Stimulated activated CD8-positive, alpha-beta memory T cell treated with anti-CD3 and anti-CD28 coated beads, Interleukin-15, amount 100 ng/mL, for 48 hours (primary cell): ENCODE data around the gene SLC12A3.

ENCODE experiments used
- DNase-seq, 2 donors: peaks; one replicate each; pipeline ENCODE4 v3.0.0-alpha.2; 2020; ENCODE audit warnings: low read depth in 2 of 2

SLC12A3 gene, protein sequence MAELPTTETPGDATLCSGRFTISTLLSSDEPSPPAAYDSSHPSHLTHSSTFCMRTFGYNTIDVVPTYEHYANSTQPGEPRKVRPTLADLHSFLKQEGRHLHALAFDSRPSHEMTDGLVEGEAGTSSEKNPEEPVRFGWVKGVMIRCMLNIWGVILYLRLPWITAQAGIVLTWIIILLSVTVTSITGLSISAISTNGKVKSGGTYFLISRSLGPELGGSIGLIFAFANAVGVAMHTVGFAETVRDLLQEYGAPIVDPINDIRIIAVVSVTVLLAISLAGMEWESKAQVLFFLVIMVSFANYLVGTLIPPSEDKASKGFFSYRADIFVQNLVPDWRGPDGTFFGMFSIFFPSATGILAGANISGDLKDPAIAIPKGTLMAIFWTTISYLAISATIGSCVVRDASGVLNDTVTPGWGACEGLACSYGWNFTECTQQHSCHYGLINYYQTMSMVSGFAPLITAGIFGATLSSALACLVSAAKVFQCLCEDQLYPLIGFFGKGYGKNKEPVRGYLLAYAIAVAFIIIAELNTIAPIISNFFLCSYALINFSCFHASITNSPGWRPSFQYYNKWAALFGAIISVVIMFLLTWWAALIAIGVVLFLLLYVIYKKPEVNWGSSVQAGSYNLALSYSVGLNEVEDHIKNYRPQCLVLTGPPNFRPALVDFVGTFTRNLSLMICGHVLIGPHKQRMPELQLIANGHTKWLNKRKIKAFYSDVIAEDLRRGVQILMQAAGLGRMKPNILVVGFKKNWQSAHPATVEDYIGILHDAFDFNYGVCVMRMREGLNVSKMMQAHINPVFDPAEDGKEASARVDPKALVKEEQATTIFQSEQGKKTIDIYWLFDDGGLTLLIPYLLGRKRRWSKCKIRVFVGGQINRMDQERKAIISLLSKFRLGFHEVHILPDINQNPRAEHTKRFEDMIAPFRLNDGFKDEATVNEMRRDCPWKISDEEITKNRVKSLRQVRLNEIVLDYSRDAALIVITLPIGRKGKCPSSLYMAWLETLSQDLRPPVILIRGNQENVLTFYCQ

DNA sequence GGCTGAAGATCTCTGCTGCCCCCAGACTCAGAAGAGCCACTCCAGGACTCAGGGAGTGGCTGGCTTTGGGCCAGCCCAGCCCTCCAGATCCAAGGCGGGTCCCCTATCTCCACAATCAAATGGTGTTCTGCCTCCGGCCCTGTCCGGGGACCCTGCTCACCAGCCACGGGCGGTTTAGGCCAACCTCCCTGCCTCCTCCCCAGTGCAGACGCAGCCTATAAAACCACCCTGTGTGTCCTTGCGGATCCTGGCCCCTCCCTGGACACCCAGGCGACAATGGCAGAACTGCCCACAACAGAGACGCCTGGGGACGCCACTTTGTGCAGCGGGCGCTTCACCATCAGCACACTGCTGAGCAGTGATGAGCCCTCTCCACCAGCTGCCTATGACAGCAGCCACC, at the start of gene SLC12A3:
TSS of gene SLC12A3 (plus strand) at position 248 of the 400 bp plus-strand sequence. CDS start at position 277, 29 bp downstream.
- no peak for DNase-seq

DNA sequence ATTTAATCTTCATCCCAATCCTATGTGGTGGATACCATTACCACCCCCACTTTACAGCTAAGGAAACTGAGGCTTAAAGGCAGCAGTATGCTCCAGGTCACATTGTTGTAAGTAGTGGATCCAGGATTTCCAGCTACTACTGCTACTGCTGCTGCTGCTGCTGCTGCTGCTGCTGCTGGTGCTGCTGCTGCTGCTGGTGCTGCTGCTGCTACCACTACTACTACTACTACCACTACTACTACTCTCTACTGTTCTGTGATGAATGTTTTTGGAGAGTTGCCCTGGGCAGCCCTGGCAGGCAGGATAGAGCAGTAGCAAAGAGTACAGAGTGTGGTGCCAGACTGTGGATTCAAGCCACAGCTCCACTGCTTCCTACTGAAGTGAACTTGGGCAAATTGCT, 49.3 kb upstream of the SLC12A3 start:
- DNase-seq: no peak

DNA sequence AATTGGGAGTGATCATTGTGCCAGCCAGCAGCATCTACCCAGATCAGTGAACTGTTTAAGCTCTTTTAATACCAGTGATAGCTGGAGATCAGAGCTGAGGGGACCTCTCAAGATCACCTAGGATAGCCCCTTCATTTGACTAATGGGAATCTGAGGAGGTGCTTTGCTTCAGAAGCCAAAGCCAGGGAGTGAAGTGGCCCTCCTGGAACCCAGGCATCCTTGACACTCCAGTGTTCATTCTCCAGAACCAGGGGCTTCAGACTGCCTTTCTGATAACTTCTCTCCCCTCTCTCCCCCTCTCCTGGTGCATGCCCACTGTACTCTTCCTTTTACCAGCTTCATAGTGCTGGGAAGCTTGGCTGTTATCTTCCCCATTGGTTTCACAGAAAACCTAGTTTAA, 48.0 kb upstream of the SLC12A3 start:
- DNase-seq: no peak

DNA sequence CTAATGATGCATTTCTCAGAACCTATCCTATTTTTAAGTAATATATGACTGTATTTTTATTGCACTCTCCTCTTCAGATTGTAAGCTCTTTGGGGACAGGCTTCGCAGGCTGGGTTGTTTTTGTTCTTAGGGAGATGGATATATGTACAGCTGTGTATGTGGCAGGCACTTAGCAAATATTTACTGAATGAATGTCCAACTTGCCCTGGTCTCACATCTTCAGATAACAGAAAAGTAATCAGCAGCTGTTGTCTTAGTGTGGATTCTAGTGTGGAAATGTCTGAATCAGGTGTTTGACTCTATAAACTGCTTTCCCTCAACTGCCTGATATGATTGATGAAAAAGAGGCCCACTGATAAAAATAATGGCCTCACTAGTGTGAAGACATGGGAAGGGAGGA, 47.1 kb upstream of the SLC12A3 start:
- no peak for DNase-seq

DNA sequence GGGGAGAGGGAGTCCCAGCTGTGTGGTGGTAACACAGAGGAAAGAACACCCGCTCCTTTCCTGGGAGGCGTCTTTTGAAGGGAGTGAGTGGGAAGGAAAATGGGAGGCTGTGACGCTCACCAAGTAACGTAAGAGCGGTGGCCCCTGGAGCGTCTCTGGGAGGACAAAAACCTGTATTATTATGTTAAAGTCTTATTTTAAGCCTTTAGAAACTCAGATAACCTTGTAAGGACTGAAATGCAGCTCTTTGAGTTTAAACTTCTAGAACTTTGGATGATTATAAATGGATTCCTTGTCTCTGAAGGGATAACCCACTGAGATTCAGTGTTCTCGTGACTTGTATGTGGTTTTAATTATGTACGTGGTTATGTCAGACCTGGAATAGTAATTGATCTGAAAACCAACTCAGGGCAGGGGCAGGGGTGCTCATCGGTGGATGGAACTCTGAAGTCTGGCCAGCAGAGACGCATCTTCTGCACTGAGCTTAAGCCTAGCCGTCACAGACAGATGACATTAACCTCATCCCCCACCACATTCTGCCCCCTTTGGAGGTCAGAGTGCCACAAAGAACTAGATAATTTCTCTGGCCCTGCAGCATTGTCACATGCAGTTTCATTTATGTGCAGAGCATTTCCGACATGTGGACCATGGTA, 41.8 kb upstream of the SLC12A3 start:
- no peak for DNase-seq

DNA sequence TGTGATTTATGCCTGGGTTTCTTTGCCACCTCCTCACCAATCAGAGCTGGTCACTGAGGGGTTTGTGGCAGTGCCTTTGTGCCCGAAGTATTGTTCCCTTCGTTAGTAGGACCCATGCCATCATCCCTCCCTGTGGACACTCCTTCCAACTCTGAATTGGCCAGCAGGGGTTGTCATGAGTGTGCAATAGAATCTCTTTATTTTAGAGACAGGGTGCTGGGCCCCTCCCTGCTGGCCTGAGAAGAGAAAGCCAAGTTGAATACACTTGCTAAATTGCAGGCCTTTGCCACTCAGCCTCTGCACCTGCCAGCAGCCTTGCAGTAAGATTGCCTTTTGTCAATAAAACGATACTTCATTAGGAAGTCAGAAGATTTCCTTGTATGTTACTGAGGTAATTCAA, 40.7 kb upstream of the SLC12A3 start:
- DNase-seq: no peak

DNA sequence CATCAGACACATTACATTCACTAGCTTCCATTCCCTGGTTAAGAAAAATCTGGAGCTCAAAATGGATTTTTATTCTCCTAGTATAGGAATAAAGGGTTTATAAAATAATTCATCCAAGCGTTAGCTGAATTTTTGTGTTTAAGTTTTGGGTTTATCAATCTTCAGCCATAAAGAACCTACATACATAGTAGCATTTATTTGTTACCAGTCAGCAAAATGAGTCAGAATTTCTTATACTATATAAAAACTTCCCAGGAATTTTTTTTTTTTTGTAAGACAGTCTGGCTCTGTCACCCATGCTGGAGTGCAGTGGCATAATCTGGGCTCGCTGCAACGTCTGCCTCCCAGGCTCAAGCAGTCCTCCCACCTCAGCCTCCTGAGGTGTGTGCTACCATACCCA, 40.2 kb upstream of the SLC12A3 start:
- DNase-seq: no peak

DNA sequence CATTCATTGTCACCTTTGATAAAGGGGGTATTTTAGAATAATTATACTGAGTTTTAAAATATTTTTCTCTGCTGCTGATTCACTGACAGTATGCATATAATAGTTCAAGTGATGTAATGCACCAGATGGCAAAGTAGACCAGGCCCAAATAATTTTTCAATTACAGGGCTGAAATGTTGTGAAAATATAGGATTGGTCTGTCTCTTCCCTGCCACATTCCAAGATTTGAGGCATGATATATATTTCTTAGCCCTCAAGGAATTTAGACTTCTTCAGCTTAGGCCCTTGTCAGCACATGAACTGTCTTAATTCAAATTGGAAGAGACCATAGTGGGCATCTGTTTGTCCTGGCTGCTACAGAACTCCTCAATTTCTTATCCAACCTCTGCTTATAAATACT, 39.2 kb upstream of the SLC12A3 start:
- no peak for DNase-seq

DNA sequence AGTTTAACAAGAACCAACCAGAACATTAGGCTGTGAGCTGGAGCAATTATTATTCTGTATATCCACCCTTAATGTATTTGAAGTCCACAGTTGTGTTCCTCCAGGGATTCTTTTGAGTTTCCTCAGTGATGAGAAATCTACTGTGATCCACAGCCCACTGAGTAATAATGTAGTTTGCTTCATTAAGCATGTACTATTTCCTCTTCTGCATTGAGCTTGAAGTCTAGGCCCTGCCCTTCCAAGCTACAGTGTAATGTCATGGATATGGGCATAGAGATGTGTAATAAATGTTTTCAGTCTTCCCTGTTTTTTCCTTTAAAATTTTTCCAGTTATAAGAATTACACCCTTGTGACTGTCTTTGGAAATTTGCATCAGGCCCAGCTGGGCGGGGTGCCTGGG, 36.4 kb upstream of the SLC12A3 start:
- DNase-seq: no peak

DNA sequence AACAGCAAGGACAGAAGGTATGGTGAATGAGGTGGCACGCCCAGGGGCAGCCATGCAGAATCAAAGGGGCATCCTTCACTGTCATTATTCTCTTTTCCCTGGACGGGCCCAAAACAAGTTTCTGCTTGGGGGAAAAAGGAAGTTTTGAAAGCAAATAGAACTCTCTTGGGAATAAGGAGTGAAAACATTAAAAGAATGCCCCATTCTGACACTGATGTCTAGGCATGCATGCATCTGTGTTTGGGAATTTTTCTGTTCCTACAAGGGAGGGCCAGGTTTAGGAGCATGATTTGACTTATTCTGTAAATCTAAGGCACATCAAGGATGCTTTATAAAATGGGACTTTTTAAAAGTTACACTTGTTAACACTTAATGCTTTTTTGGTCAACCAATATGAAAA, 34.3 kb upstream of the SLC12A3 start:
- no peak for DNase-seq

DNA sequence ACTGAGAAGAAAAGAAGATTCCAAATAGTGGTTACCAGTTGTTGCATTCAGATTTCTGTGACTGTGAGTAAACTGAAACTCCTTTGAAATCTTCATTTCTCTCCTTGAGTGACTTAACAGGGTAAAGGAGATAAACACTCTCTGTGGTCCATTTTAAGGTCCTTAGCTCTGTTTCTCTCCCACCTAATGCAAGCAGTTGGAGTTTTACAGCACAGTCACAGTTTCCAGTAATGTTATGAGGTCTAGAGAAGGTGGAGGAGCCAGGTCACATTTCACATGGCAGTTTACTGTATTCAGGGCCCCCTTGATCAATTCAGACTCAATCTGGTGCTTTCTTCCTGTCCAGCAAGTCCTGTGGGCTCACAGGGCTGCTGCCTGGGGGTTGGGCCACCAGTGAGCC, 32.2 kb upstream of the SLC12A3 start:
- DNase-seq: no peak

DNA sequence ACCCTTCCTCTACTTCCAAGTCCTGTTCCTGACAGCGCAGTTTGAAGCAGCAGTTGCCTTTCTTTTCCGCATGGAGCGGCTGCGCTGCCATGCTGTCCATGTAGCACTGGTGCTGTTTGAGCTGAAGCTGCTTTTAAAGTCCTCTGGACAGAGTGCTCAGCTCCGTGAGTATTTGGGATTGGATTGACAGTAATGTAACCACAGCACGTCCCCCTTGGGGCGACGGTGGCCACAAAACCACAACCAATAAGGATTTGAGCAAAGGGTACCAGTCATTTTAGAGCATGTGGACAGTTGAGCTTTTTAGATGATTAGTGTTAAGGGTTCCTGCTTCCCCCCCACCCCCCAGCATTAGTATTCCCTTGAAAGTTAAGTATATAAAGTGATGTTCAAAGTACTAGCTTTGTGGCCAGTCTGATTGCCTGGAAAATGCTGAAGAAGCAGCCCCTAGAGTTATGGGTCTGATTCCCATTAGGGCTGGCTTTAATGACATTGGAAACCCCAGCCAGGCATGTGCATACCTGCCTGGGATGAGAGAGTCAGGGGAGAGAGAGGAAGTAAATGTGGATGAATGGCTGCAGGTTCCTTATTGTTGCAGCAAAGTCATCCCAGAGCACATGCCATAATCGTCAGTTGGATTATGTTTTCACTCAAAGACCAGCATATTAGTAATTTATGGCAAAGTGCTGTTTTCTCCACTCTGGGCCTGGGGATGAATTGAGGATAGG, 31.6 kb upstream of the SLC12A3 start:
- DNase-seq: no peak

DNA sequence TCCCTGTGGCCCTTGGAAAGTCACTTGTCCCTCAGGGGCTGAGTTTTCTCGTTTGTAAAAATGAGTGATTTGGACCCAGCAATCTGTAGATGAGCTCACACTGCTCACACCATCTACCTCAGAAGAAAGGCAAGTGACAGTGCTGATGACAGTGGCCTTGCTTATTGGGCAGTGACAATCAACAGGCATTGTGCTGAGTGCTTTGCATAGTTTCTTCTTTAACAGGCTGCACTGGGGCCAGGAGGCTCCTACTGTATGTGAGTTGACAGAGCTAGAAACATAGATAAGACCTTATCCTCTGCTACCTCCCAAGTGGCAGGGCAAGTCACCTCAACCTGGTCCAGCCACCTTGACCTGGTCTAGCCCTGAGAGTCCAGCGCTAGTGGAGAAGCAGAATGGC, 29.7 kb upstream of the SLC12A3 start:
- no peak for DNase-seq

DNA sequence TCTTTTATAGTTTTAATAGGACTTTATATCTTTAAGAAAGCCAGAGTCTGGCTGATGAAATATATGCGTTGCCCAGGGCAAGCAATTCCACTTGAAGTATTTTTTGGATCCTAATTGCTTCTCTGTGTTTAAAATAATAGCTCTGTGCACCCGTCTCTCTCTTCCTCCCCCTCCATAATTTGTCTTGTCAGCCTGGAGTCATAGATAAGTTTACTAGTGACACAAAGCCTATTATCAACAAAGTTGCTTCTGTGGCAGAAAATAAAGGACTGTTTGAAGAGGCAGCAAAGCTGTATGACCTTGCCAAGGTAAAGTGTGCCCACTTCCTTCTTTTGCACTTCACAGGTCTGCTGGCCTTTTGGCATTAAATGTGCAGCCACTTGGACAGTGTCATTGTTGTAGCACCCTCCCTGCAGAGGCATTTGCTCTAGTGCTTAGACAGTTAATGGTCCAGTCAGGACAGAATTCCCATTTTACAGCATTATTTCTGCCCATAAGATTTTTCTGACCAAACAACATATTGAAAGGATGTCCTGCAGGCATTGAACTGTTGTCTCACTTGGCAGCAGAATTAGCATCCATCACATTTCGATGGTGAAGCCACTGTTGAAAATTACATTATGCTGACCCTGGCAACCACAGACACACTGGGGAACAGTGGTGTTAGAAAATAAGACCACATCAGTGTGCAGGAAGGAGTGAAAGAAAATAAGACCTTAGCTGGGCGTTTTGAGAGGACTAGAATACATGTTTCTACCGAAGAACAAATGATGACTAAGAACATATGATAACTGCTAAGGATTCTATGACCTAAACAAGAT, 28.4 kb upstream of the SLC12A3 start:
- no peak for DNase-seq

DNA sequence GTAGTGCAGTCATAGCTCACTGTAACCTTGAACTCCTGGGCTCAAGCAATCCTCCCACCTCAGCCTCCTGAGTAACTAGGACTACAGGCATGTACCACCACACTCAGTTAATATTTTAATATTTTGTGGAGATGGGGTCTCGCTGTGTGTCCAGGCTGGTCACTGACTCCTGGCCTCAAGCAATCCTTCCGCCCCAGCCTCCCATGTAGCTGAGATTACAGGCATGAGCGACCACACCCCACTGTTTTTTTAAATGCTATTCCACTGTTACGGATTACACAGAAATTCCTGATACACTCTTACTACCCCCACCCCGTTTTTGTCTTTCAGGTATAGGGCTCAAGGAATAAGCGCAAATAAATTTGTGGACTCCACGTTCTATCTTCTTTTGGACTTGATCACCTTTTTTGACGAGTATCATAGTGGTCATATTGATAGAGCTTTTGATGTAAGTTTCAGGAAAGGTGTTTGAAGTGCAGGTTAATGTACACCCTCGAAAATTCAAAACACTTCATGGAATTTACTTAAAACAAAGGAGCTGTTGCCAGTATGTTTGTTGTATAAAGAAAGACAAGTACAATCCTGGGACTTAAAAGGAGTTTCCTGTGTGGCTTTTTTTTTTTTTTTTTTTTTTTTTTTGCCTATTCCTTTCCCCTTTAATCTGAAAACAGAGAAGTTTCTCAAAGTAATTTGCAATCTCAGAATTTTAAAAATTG, 26.2 kb upstream of the SLC12A3 start:
- DNase-seq: no peak

DNA sequence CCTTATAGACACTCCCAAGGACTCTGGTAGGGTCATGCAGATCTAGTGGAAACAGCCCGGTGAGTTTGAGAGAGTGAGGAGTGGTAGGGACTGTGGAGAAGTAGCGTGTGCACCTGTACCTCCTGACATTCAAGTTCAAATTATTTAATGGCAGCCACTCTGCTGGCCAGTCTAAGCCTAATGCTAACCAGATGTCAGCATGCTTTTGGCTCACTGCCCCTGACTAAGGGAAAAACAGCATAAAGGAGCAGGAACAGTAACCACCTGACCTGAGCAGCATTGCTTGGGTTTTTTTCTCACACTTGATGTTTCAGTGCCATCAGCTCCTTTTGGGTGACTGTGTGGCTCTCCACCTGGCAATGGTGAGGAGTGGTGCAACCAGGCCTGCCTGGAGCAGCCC, 23.8 kb upstream of the SLC12A3 start:
- no peak for DNase-seq

DNA sequence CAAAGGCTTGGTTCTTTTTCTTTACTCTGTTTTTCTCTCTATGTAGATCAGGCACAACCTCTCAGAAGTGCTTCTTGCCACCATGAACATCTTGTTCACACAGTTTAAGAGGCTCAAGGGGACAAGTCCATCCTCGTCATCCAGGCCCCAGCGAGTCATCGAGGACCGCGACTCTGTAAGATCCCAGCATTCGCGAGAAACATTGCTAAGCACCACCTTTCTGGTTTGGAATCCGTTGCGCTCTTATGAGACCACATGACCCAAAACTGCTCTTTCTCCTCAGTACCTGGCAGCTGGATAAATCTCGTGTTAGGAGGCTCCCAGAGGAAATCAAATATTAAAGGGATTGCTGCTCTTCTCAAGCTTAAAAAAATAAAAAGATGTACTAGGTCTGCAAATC, 23.3 kb upstream of the SLC12A3 start:
- no peak for DNase-seq

DNA sequence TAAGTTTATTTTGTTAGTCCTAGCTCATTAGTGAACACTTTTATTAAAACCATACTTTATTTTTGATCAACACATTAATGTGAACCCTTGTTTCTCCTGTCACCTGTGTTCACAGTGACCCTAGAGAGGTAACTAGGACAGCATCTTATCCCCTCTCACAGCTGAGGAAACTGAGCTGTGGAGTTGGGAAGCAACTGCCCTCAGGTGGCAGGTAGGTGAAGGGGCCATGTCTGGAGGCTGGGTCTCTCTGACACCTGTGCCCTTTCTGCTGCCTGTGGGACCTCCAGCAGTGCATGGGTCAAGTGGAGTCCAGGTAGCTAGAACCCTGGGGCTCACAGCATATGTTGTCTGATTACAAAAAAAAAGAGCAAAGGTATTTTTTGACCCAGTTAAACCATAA, 22.9 kb upstream of the SLC12A3 start:
- no peak for DNase-seq

DNA sequence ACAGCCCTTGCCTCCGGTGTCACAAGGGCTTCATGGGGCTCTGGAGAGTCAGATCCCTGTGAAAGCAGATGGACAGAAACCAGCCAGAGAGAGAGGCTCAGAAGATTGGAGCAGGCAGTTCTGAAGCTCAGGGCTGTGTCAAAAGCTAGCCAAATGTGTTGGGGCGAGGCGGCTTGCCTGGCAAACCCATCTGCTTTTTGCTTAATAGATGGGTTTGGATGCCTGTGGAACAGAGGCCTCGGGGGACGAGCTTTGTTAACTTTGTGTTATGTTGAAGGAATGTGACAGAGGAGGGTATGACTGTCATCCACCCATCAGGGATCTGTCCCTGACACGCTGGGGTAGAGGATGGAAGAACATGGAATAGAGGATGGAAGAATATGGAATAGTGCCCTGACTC, 21.0 kb upstream of the SLC12A3 start:
- DNase-seq: no peak
